GM19025 (cell line): Measurements from ENCODE around the gene SLC25A41.
A peak's percentile ranks its signal among the peaks of the same experiment; 100 is the strongest.

Source experiments
- ATAC-seq: cut with Tn5 transposase; IDR thresholded peaks from one replicate; pipeline ENCODE4 v1.9.1; 2021; ENCODE audit warnings: mild to moderate bottlenecking, low read depth, moderate library complexity; ENCODE audit not compliant: unreplicated experiment

SLC25A41 gene

GRCh38 chr19:6433663-6434062 lies at the start of gene SLC25A41:
TSS of gene SLC25A41 (minus strand) at chr19:6433763. CDS start at chr19:6433693, 70 bp downstream.
- ATAC-seq = no peak

GRCh38 chr19:6483235-6483634 lies 49.7 kb upstream of the SLC25A41 start:
- no peak for ATAC-seq

- no peak for ATAC-seq
Measured at GRCh38 chr19:6482343-6482686, 48.8 kb upstream of the SLC25A41 start.

- ATAC-seq = peak; percentile 72
Measured at GRCh38 chr19:6481541-6482342, 48.2 kb upstream of the SLC25A41 start, which contains the start of gene DENND1C. TSS of gene DENND1C (minus strand) at chr19:6481787. CDS start at chr19:6481695, 92 bp downstream.

GRCh38 chr19:6480848-6481415 lies 47.4 kb upstream of the SLC25A41 start:
- no peak for ATAC-seq

GRCh38 chr19:6479836-6480398 lies 46.4 kb upstream of the SLC25A41 start:
- ATAC-seq = no peak

- no peak for ATAC-seq
Measured at GRCh38 chr19:6478815-6479214, 45.3 kb upstream of the SLC25A41 start.

- ATAC-seq = no peak
Measured at GRCh38 chr19:6476896-6477431, 43.4 kb upstream of the SLC25A41 start.

- no peak for ATAC-seq
Measured at GRCh38 chr19:6476155-6476895, 42.8 kb upstream of the SLC25A41 start.

GRCh38 chr19:6475321-6476108 lies 42.0 kb upstream of the SLC25A41 start:
- ATAC-seq = no peak

- no peak for ATAC-seq
Measured at GRCh38 chr19:6473647-6474046, 40.1 kb upstream of the SLC25A41 start.

- no peak for ATAC-seq
Measured at GRCh38 chr19:6472713-6473112, 39.1 kb upstream of the SLC25A41 start.

- ATAC-seq = no peak
Measured at GRCh38 chr19:6471076-6471475, 37.5 kb upstream of the SLC25A41 start.

- ATAC-seq = no peak
Measured at GRCh38 chr19:6470173-6470572, 36.6 kb upstream of the SLC25A41 start.

- ATAC-seq = no peak
Measured at GRCh38 chr19:6467384-6467783, 33.8 kb upstream of the SLC25A41 start.

GRCh38 chr19:6466526-6467248 lies 33.1 kb upstream of the SLC25A41 start:
- ATAC-seq = no peak

GRCh38 chr19:6465663-6466062 lies 32.1 kb upstream of the SLC25A41 start:
- ATAC-seq = no peak

GRCh38 chr19:6465006-6465405 lies 31.4 kb upstream of the SLC25A41 start:
- ATAC-seq = no peak

GRCh38 chr19:6464070-6464873 lies 30.7 kb upstream of the SLC25A41 start, which contains the start of gene CRB3:
TSS of gene CRB3 (plus strand) at chr19:6464271. CDS start at chr19:6464702, 431 bp downstream.
- ATAC-seq = no peak
